Measurements from ENCODE around the gene ZNF283. TPM values are rescaled to one million over a fixed set of nuclear protein-coding genes. Genes with fewer than 3 reads are reported as not detected.
"Not testable (repeated sequence)": the region's sequence is repeated elsewhere in the genome, so short reads cannot be mapped to it uniquely, and the experiment has no call there.

ZNF283 gene
- polyA plus RNA-seq, 4 donors = 1.3 to 15.1 (median 3.1) TPM

GRCh38 chr19:43797556-43797955 lies 29.6 kb upstream of the ZNF283 start:
- no peaks in the 10 kb centered on the region for H3K36me3 ChIP-seq (ENCODE audit: control insufficient read depth in 3 of 3, insufficient read depth in 2 of 3, low read depth in 1 of 3, low read length in 3 of 3)
- no peak overlapping the region for H3K27ac ChIP-seq (ENCODE audit: low read depth in 1 of 3, low read length in 2 of 3)
- H3K9me3 ChIP-seq (ENCODE audit: control insufficient read depth in 2 of 2, insufficient read depth in 1 of 2, low read depth in 1 of 2, low read length in 1 of 2) = peaks cover 0 to 7% of the 10 kb centered on the region in 2 donors
- H3K4me3 ChIP-seq (ENCODE audit: low read depth in 1 of 3, low read length in 3 of 3) = no peak overlapping the region
- DNase-seq (no peak), FAIRE-seq (no peak)
- H3K27me3 ChIP-seq (ENCODE audit: control insufficient read depth in 3 of 3, insufficient read depth in 3 of 3, low read length in 3 of 3) = peaks cover 0 to 18% (median 3%) of the 10 kb centered on the region in 3 donors
- peaks cover 0 to 2% (median 0%) of the 10 kb centered on the region in 3 donors for H3K4me1 ChIP-seq (ENCODE audit: control insufficient read depth in 3 of 3, insufficient read depth in 2 of 3, low read depth in 1 of 3, low read length in 2 of 3)
- 85 to 92% (median 92%) methylated on average over 7 of the region's 7 CpGs for WGBS, 3 donors

GRCh38 chr19:43798026-43798545 lies 29.0 kb upstream of the ZNF283 start:
- DNase-seq (no peak), FAIRE-seq (no peak)
- WGBS, 3 donors = 30 to 43% (median 36%) methylated on average over 5 of the region's 5 CpGs
- H3K27ac ChIP-seq (ENCODE audit: low read depth in 1 of 3, low read length in 2 of 3) = no peak overlapping the region
- H3K36me3 ChIP-seq (ENCODE audit: control insufficient read depth in 3 of 3, insufficient read depth in 2 of 3, low read depth in 1 of 3, low read length in 3 of 3) = no peaks in the 10 kb centered on the region
- H3K27me3 ChIP-seq (ENCODE audit: control insufficient read depth in 3 of 3, insufficient read depth in 3 of 3, low read length in 3 of 3) = peaks cover 0 to 20% (median under 1%) of the 10 kb centered on the region in 3 donors
- peak overlapping the region in 2 of 3 donors; percentile 45 to 52 for H3K4me3 ChIP-seq (ENCODE audit: low read depth in 1 of 3, low read length in 3 of 3)
- H3K4me1 ChIP-seq (ENCODE audit: control insufficient read depth in 3 of 3, insufficient read depth in 2 of 3, low read depth in 1 of 3, low read length in 2 of 3) = peaks cover 0 to 2% (median 0%) of the 10 kb centered on the region in 3 donors
- H3K9me3 ChIP-seq (ENCODE audit: control insufficient read depth in 2 of 2, insufficient read depth in 1 of 2, low read depth in 1 of 2, low read length in 1 of 2) = peaks cover 0 to 7% of the 10 kb centered on the region in 2 donors

GRCh38 chr19:43798546-43799409 lies 28.3 kb upstream of the ZNF283 start:
- H3K27ac ChIP-seq (ENCODE audit: low read depth in 1 of 3, low read length in 2 of 3) = no peak overlapping the region
- no peaks in the 10 kb centered on the region for H3K36me3 ChIP-seq (ENCODE audit: control insufficient read depth in 3 of 3, insufficient read depth in 2 of 3, low read depth in 1 of 3, low read length in 3 of 3)
- peaks cover 0 to 22% (median 0%) of the 10 kb centered on the region in 3 donors for H3K27me3 ChIP-seq (ENCODE audit: control insufficient read depth in 3 of 3, insufficient read depth in 3 of 3, low read length in 3 of 3)
- DNase-seq (peak; percentile 66 to 85), FAIRE-seq (no peak)
- peaks cover 0 to 7% of the 10 kb centered on the region in 2 donors for H3K9me3 ChIP-seq (ENCODE audit: control insufficient read depth in 2 of 2, insufficient read depth in 1 of 2, low read depth in 1 of 2, low read length in 1 of 2)
- peaks cover 0 to 2% (median 0%) of the 10 kb centered on the region in 3 donors for H3K4me1 ChIP-seq (ENCODE audit: control insufficient read depth in 3 of 3, insufficient read depth in 2 of 3, low read depth in 1 of 3, low read length in 2 of 3)
- peak overlapping the region; percentile 37 to 52 (median 45) for H3K4me3 ChIP-seq (ENCODE audit: low read depth in 1 of 3, low read length in 3 of 3)
- WGBS, 3 donors = 13 to 18% (median 16%) methylated on average over 67 to 70 of the region's 70 CpGs

GRCh38 chr19:43799502-43800142 lies 27.5 kb upstream of the ZNF283 start:
- H3K4me3 ChIP-seq (ENCODE audit: low read depth in 1 of 3, low read length in 3 of 3) = no peak overlapping the region
- no peak for FAIRE-seq

GRCh38 chr19:43802216-43802951 lies 24.7 kb upstream of the ZNF283 start, which contains the start of gene LYPD5:
LYPD5 (minus strand) TSS chr19:43802447; CDS start chr19:43802380, 67 bp downstream.
- no peak within 1 kb of the TSS for H3K4me3 ChIP-seq (ENCODE audit: low read depth in 1 of 3, low read length in 3 of 3)
- peaks cover 0 to 19% (median 0%) of the 10 kb centered on the region in 3 donors for H3K27me3 ChIP-seq (ENCODE audit: control insufficient read depth in 3 of 3, insufficient read depth in 3 of 3, low read length in 3 of 3)
- WGBS, 3 donors = 50 to 63% (median 61%) methylated on average over 12 of the region's 12 CpGs
- DNase-seq (no peak), FAIRE-seq (no peak)
- H3K27ac ChIP-seq (ENCODE audit: low read depth in 1 of 3, low read length in 2 of 3) = no peak within 1 kb of the TSS
- H3K36me3 ChIP-seq (ENCODE audit: control insufficient read depth in 3 of 3, insufficient read depth in 2 of 3, low read depth in 1 of 3, low read length in 3 of 3) = no peaks in the 10 kb centered on the region
- peaks cover 0 to 2% (median 0%) of the 10 kb centered on the region in 3 donors for H3K4me1 ChIP-seq (ENCODE audit: control insufficient read depth in 3 of 3, insufficient read depth in 2 of 3, low read depth in 1 of 3, low read length in 2 of 3)
- H3K9me3 ChIP-seq (ENCODE audit: control insufficient read depth in 2 of 2, insufficient read depth in 1 of 2, low read depth in 1 of 2, low read length in 1 of 2) = no peaks in the 10 kb centered on the region

More at GRCh38 chr19:43799502-43800142, 27.5 kb upstream of the ZNF283 start:
- no peaks in the 10 kb centered on the region for H3K36me3 ChIP-seq (ENCODE audit: control insufficient read depth in 3 of 3, insufficient read depth in 2 of 3, low read depth in 1 of 3, low read length in 3 of 3)
- H3K4me1 ChIP-seq (ENCODE audit: control insufficient read depth in 3 of 3, insufficient read depth in 2 of 3, low read depth in 1 of 3, low read length in 2 of 3) = peaks cover 0 to 2% (median 0%) of the 10 kb centered on the region in 3 donors
- H3K27me3 ChIP-seq (ENCODE audit: control insufficient read depth in 3 of 3, insufficient read depth in 3 of 3, low read length in 3 of 3) = peaks cover 0 to 22% (median 0%) of the 10 kb centered on the region in 3 donors
- H3K9me3 ChIP-seq (ENCODE audit: control insufficient read depth in 2 of 2, insufficient read depth in 1 of 2, low read depth in 1 of 2, low read length in 1 of 2) = peaks cover 0 to 7% of the 10 kb centered on the region in 2 donors
- 47 to 57% (median 53%) methylated on average over 6 of the region's 6 CpGs for WGBS, 3 donors
- H3K27ac ChIP-seq (ENCODE audit: low read depth in 1 of 3, low read length in 2 of 3) = no peak overlapping the region
- peak; percentile 34 to 47 for DNase-seq

GRCh38 chr19:43804432-43804831 lies 22.7 kb upstream of the ZNF283 start:
- Histone ChIP-seq H3K9me3 (ENCODE audit: control insufficient read depth in 2 of 2, insufficient read depth in 1 of 2, low read depth in 1 of 2, low read length in 1 of 2) (no peaks in the 10 kb centered on the region), H3K4me1 (ENCODE audit: control insufficient read depth in 3 of 3, insufficient read depth in 2 of 3, low read depth in 1 of 3, low read length in 2 of 3) (no peaks in the 10 kb centered on the region), H3K36me3 (ENCODE audit: control insufficient read depth in 3 of 3, insufficient read depth in 2 of 3, low read depth in 1 of 3, low read length in 3 of 3) (no peaks in the 10 kb centered on the region), H3K27me3 (ENCODE audit: control insufficient read depth in 3 of 3, insufficient read depth in 3 of 3, low read length in 3 of 3) (peaks cover 0 to 7% (median 0%) of the 10 kb centered on the region in 3 donors), H3K4me3 (ENCODE audit: low read depth in 1 of 3, low read length in 3 of 3) (no peak overlapping the region), H3K27ac (ENCODE audit: low read depth in 1 of 3, low read length in 2 of 3) (no peak overlapping the region)
- DNase-seq = no peak
- no peak for FAIRE-seq
- WGBS, 3 donors = 47 to 60% (median 47%) methylated on average over 2 of the region's 2 CpGs

GRCh38 chr19:43806401-43806800 lies 20.7 kb upstream of the ZNF283 start:
- DNase-seq; H3K36me3 ChIP-seq (ENCODE audit: control insufficient read depth in 3 of 3, insufficient read depth in 2 of 3, low read depth in 1 of 3, low read length in 3 of 3); H3K27me3 ChIP-seq (ENCODE audit: control insufficient read depth in 3 of 3, insufficient read depth in 3 of 3, low read length in 3 of 3); H3K9me3 ChIP-seq (ENCODE audit: control insufficient read depth in 2 of 2, insufficient read depth in 1 of 2, low read depth in 1 of 2, low read length in 1 of 2); H3K4me1 ChIP-seq (ENCODE audit: control insufficient read depth in 3 of 3, insufficient read depth in 2 of 3, low read depth in 1 of 3, low read length in 2 of 3); H3K27ac ChIP-seq (ENCODE audit: low read depth in 1 of 3, low read length in 2 of 3); FAIRE-seq; H3K4me3 ChIP-seq (ENCODE audit: low read depth in 1 of 3, low read length in 3 of 3): not testable (repeated sequence)
- 87 to 89% (median 89%) methylated on average over 7 of the region's 7 CpGs for WGBS, 3 donors

- Histone ChIP-seq H3K27ac (ENCODE audit: low read depth in 1 of 3, low read length in 2 of 3) (no peak overlapping the region), H3K4me1 (ENCODE audit: control insufficient read depth in 3 of 3, insufficient read depth in 2 of 3, low read depth in 1 of 3, low read length in 2 of 3) (no peaks in the 10 kb centered on the region), H3K27me3 (ENCODE audit: control insufficient read depth in 3 of 3, insufficient read depth in 3 of 3, low read length in 3 of 3) (peaks cover 0 to 5% (median 0%) of the 10 kb centered on the region in 3 donors), H3K9me3 (ENCODE audit: control insufficient read depth in 2 of 2, insufficient read depth in 1 of 2, low read depth in 1 of 2, low read length in 1 of 2) (no peaks in the 10 kb centered on the region), H3K36me3 (ENCODE audit: control insufficient read depth in 3 of 3, insufficient read depth in 2 of 3, low read depth in 1 of 3, low read length in 3 of 3) (no peaks in the 10 kb centered on the region), H3K4me3 (ENCODE audit: low read depth in 1 of 3, low read length in 3 of 3) (no peak overlapping the region)
- no peak for DNase-seq
- 68 to 79% (median 69%) methylated on average over 5 of the region's 5 CpGs for WGBS, 3 donors
- FAIRE-seq = no peak
Observed at GRCh38 chr19:43806848-43807247, 20.3 kb upstream of the ZNF283 start.
